Small intestine (tissue), 7 donors: ENCODE results near the gene ADGRG6. TPM values are rescaled to one million over a fixed set of nuclear protein-coding genes. Genes with fewer than 3 reads are reported as not detected.

ENCODE experiments used
- DNase-seq, 2 donors: peaks; one replicate each; pipeline versions ENCODE4 v3.0.0 to v3.0.0-alpha.2; 2013
- FAIRE-seq: peaks from 2 replicates; lab custom pipeline; 2012; peaks lifted over from hg19 to GRCh38; lab: Jason Lieb, UNC
- H3K27ac ChIP-seq, 3 donors: one replicate each; pipeline ENCODE4 v1.5.1; 2013; ENCODE audit warnings: low read length in 2 of 3, mild to moderate bottlenecking in 2 of 3, control low read depth in 1 of 3, inconsistent platforms in 1 of 3, low read depth in 1 of 3, moderate library complexity in 1 of 3
- H3K27me3 ChIP-seq, 3 donors: one replicate each; pipeline ENCODE4 v1.6.1; 2013; ENCODE audit warnings: low read length in 3 of 3, inconsistent platforms in 1 of 3; ENCODE audit not compliant: control insufficient read depth in 3 of 3, insufficient read depth in 3 of 3
- H3K36me3 ChIP-seq, 3 donors: one replicate each; pipeline ENCODE4 v1.6.1; 2013; ENCODE audit warnings: low read length in 3 of 3, inconsistent platforms in 1 of 3, low read depth in 1 of 3, mild to moderate bottlenecking in 1 of 3, moderate library complexity in 1 of 3; ENCODE audit not compliant: control insufficient read depth in 3 of 3, insufficient read depth in 2 of 3
- H3K4me1 ChIP-seq, 3 donors: one replicate each; pipeline ENCODE4 v1.6.1; 2013; ENCODE audit warnings: low read length in 2 of 3, inconsistent platforms in 1 of 3, low read depth in 1 of 3, mild to moderate bottlenecking in 1 of 3, moderate library complexity in 1 of 3; ENCODE audit not compliant: control insufficient read depth in 3 of 3, insufficient read depth in 2 of 3
- H3K4me3 ChIP-seq, 3 donors: one replicate each; pipeline ENCODE4 v1.5.1; 2013; ENCODE audit warnings: low read length in 3 of 3, control low read depth in 1 of 3, inconsistent platforms in 1 of 3, low read depth in 1 of 3, mild to moderate bottlenecking in 1 of 3, moderate library complexity in 1 of 3
- H3K9me3 ChIP-seq, 2 donors: one replicate each; pipeline ENCODE4 v1.6.1; 2013; ENCODE audit warnings: low read depth in 1 of 2, low read length in 1 of 2; ENCODE audit not compliant: control insufficient read depth in 2 of 2, insufficient read depth in 1 of 2
- WGBS, 3 donors: extraction: QIAGEN DNeasy Blood & Tissue Kit; methylation state at CpG; one replicate each; pipeline ENCODE4 v1.1.7; 2013; 5-methylcytosine and 5-hydroxymethylcytosine counted together
- polyA plus RNA-seq, 4 donors: library from polyadenylated mRNA; stranded (reverse) in 3 of 4; unstranded in 1 of 4; fragments of 200-250 nt in 3 of 4; fragments of 120-200 nt in 1 of 4; gene quantifications; one replicate each; pipeline versions ENCODE4 v1.2.1 to v1.2.3, GENCODE V29; 2013
- donor health status: healthy with polysubstance abuse.
- donor health status: control.
- donor health status: control.
- donor health status: Bipolar disorder and iron deficiency.
- donor health status: healthy.

Gene ADGRG6
- polyA plus RNA-seq, 4 donors: 5.4 to 25.8 (median 11.1) TPM

DNA sequence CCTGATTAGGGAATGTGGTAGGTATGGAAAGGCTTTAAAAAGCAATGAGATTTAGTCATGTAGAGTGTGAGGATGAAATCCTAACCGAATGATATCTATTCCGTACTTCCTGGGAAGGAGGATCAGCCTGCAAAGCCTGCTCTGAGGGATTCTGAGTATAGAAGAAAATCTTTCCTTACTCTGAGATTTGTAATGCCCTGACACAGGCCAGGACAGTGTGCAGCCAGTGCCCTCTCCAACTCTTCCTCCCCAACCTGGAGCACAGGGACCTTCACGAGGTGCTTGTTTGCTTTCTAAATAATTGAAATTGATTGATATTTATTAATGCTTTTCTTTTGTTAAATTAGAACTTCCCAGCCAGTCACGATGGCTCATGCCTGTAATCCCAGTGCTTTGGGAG, 131.6 kb downstream of the ADGRG6 start:
- 83 to 89% (median 86%) methylated on average over 4 of the region's 4 CpGs for WGBS, 3 donors
- H3K27me3 ChIP-seq: no peaks in the 10 kb centered on the region
- H3K4me3 ChIP-seq: no peak overlapping the region
- no peak for DNase-seq
- peaks cover 0 to 7% (median 0%) of the 10 kb centered on the region in 3 donors for H3K36me3 ChIP-seq
- FAIRE-seq: no peak
- no peak overlapping the region for H3K27ac ChIP-seq
- no peaks in the 10 kb centered on the region for H3K4me1 ChIP-seq
- H3K9me3 ChIP-seq: peaks cover 0 to 2% of the 10 kb centered on the region in 2 donors

DNA sequence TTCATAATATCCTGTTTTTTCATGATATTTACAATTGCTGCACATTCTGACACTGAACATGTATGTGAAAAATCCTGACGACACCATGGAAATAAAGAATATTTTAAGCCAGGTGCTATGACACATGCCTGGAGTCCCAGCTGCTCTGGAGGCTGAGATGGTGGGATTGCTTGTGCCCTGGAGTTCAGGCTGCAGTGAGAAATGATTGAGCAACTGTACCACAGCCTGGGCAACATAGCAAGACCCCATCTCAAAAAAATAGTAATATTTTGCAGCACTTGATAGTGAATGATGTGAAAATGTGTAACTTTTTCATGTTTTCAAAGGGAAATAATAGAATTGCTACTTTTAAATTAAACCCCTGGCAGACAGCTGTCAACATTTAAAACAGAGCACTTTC, 137.1 kb downstream of the ADGRG6 start:
- DNase-seq: no peak
- no peak overlapping the region for H3K4me3 ChIP-seq
- FAIRE-seq: no peak
- no peaks in the 10 kb centered on the region for H3K9me3 ChIP-seq
- H3K4me1 ChIP-seq: no peaks in the 10 kb centered on the region
- WGBS, 3 donors: 87 to 94% (median 90%) methylated on average over 1 of the region's 1 CpG
- H3K27me3 ChIP-seq: no peaks in the 10 kb centered on the region
- no peak overlapping the region for H3K27ac ChIP-seq
- peaks cover 0 to 5% (median 4%) of the 10 kb centered on the region in 3 donors for H3K36me3 ChIP-seq

DNA sequence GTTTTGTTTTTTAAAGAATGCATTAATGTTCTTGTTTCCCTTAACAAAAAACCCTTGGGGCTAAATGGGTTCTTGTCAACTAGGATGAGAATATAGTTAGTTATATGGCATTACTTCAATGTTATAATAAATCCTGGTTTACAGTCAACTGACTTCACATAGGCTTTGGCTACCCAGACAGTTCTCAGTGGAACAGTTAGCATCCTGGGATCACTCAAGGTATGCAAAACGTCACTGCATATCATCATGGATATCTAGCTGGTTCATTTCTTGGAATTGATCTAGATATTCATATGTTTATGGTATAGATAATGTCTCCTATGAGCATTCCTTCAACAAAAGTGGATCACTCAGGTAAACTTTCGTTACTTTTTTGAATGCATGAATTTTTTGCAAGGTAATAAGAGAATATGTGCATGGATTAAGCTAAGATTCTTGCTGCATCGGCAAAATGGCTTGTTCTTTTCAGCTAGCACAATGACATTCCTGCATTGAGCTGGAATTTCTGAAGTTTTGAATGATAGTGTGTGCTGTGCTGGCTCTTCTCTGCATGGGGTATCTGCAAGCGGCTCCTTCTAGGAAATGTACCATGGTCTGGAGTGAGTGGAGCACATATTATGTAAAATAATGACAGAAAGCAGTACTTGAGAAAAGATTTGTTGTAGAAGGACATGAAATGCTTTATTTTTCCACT, 138.9 kb downstream of the ADGRG6 start:
- 61 to 79% (median 79%) methylated on average over 4 of the region's 4 CpGs for WGBS, 3 donors
- no peak for DNase-seq
- H3K4me3 ChIP-seq: no peak overlapping the region
- H3K4me1 ChIP-seq: peaks cover 0 to 2% (median 0%) of the 10 kb centered on the region in 3 donors
- no peak for FAIRE-seq
- peaks cover 0 to 4% (median 2%) of the 10 kb centered on the region in 3 donors for H3K36me3 ChIP-seq
- no peaks in the 10 kb centered on the region for H3K9me3 ChIP-seq
- no peak overlapping the region for H3K27ac ChIP-seq
- no peaks in the 10 kb centered on the region for H3K27me3 ChIP-seq

DNA sequence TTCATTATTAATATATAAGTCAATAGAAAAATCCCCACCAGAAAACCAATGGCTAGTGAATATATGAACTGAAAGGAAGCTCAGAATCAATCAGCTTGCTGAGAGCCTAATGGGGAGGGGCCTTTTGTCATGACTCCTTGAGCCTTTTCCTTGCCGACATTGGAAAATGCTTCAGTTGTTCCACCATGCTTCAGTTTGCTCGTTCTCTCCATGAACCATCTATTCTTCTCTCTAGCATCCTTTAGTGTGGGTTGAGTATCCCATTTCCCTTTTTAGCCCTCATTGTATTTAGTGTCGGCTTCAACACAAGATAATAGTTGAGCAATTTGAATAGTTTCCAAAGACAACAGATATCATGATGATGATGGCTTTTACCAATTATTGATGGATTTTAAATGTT, 139.9 kb downstream of the ADGRG6 start:
- FAIRE-seq: no peak
- WGBS, 3 donors: 88 to 91% (median 91%) methylated on average over 3 of the region's 3 CpGs
- DNase-seq: no peak

DNA sequence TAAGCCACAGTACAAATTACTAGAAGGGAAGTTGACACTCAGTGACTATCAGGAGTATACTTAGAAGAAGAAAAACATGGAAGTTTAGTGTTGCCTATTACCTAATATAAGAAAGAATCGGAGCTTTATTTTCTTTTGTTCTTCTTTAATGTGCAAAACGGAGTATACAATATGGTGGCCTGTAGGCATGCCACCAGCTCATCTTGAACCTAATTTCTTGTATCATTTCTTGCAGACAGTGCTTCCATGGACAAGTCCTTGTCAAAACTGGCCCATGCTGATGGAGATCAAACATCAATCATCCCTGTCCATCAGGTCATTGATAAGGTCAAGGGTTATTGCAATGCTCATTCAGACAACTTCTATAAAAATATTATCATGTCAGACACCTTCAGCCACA, 141.3 kb downstream of the ADGRG6 start:
- Histone ChIP-seq H3K27ac (no peak overlapping the region), H3K4me1 (peaks cover 0 to 2% (median 0%) of the 10 kb centered on the region in 3 donors), H3K36me3 (peaks cover 0 to 4% (median 4%) of the 10 kb centered on the region in 3 donors), H3K9me3 (no peaks in the 10 kb centered on the region), H3K4me3 (no peak overlapping the region), H3K27me3 (no peaks in the 10 kb centered on the region)
- 94 to 97% (median 97%) methylated on average over 2 of the region's 2 CpGs for WGBS, 3 donors
- FAIRE-seq (no peak), DNase-seq (no peak)

More for the DNA sequence above, 139.9 kb downstream of the ADGRG6 start:
- Histone ChIP-seq H3K4me3 (no peak overlapping the region), H3K4me1 (peaks cover 0 to 2% (median 0%) of the 10 kb centered on the region in 3 donors), H3K9me3 (no peaks in the 10 kb centered on the region), H3K27ac (no peak overlapping the region), H3K27me3 (no peaks in the 10 kb centered on the region), H3K36me3 (peaks cover 0 to 4% (median 2%) of the 10 kb centered on the region in 3 donors)

DNA sequence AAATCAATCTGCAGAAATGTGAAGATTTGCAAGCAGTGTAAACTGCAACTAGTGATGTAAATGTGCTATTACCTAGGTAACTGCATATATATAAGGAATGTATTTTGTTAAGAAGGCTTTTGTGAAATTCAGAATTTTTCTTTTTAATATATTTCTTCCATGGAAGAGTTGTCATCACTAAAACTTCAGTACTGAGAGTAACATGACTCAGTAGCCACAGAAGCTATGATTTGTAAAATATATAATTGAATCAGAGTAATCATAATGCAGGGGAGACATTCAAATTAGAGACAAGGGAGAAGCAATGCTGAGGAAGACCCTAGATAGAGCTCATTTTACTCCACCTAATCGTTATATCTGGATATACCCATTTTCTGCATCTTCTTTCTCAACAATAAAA, 141.7 kb downstream of the ADGRG6 start:
- no peak overlapping the region for H3K4me3 ChIP-seq
- WGBS, 3 donors: 84 to 91% (median 85%) methylated on average over 1 of the region's 1 CpG
- H3K27me3 ChIP-seq: no peaks in the 10 kb centered on the region
- H3K4me1 ChIP-seq: peaks cover 0 to 2% (median 0%) of the 10 kb centered on the region in 3 donors
- H3K36me3 ChIP-seq: peaks cover 0 to 4% (median 4%) of the 10 kb centered on the region in 3 donors
- H3K9me3 ChIP-seq: no peaks in the 10 kb centered on the region
- no peak overlapping the region for H3K27ac ChIP-seq
- FAIRE-seq (no peak), DNase-seq (no peak)

DNA sequence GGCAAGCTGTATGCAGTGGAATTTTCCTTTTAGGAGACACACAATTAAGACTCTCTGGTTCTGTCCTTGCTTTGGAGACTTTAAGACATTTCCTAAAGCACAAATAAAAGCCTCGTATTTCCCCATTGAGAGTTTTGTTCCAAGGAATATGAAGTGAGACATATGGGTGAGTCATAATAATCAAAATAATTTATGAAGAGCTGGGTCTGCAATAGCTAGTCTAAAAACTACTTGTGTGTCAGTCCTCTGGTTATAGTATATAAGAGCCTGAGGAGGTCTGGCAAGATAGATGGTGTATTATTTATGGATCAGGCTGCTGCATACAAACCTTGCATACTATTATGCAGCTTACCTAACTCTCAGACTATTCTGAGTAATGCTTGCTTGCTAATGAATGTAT, 142.6 kb downstream of the ADGRG6 start:
- DNase-seq (no peak), FAIRE-seq (no peak)
- 54 to 60% (median 57%) methylated on average over 1 of the region's 1 CpG for WGBS, 3 donors
- Histone ChIP-seq H3K27ac (no peak overlapping the region), H3K36me3 (peaks cover 0 to 4% (median 2%) of the 10 kb centered on the region in 3 donors), H3K27me3 (no peaks in the 10 kb centered on the region), H3K4me3 (no peak overlapping the region), H3K4me1 (peaks cover 0 to 2% (median 0%) of the 10 kb centered on the region in 3 donors), H3K9me3 (no peaks in the 10 kb centered on the region)

DNA sequence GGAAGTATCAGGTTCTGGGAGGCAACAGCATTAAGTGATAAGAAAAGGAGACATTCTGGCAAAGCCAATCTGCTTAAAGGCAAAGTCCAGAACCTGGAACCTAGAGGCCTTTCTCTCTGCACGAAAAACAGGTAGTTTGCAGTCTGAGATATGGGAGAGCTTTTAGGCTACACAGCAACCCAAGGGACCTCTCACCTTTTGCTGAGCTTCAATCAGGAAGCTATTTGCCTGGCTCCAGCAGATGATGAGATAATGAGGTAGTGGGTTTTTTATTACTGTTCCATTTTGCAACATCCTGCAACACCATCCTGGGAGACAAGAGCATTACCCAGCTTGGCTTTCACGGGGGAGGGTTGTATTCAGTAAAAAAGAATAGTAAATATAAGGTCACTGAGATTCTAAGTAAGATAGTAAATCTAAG, 143.1 kb downstream of the ADGRG6 start:
- H3K36me3 ChIP-seq: peaks cover 0 to 4% (median 2%) of the 10 kb centered on the region in 3 donors
- no peaks in the 10 kb centered on the region for H3K27me3 ChIP-seq
- no peaks in the 10 kb centered on the region for H3K9me3 ChIP-seq
- H3K4me1 ChIP-seq: peaks cover 0 to 2% (median 0%) of the 10 kb centered on the region in 3 donors
- H3K4me3 ChIP-seq: no peak overlapping the region
- DNase-seq (peak; percentile 21 to 49), FAIRE-seq (no peak)
- WGBS, 3 donors: 27 to 54% (median 45%) methylated on average over 2 of the region's 2 CpGs
- H3K27ac ChIP-seq: no peak overlapping the region
